HTR-8/SVneo (cell line): ENCODE data around the gene SAMD4B.
A peak's percentile ranks its signal among the peaks of the same experiment; 100 is the strongest.
"Not testable (repeated sequence)": the region's sequence is repeated elsewhere in the genome, so short reads cannot be mapped to it uniquely, and the experiment has no call there.

Source experiments
- DNase-seq: peaks from one replicate; pipeline ENCODE4 v3.0.0; 2011; ENCODE audit warnings: low spot score, mixed read lengths; ENCODE audit not compliant: insufficient read length
- FAIRE-seq: peaks from 2 replicates; lab custom pipeline; 2011; peaks lifted over from hg19 to GRCh38; lab: Jason Lieb, UNC

SAMD4B gene

DNA sequence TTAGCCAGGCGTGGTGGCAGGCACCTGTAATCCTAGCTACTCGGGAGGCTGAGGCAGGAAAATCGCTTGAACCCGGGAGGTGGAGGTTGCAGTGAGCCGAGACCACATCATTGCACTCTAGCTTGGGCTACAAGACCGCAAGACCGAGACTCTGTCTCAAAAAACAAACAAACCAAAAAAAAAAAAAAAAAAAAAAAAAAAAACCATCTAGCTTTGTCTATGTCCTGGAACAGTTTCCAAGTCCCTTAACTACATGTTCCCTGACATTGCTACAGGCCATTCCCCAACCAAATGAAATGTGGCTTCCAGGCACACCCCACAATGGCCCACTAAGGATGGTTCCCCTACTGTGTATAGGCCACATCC, 32.9 kb upstream of the SAMD4B start:
- not testable (repeated sequence) for DNase-seq, FAIRE-seq

DNA sequence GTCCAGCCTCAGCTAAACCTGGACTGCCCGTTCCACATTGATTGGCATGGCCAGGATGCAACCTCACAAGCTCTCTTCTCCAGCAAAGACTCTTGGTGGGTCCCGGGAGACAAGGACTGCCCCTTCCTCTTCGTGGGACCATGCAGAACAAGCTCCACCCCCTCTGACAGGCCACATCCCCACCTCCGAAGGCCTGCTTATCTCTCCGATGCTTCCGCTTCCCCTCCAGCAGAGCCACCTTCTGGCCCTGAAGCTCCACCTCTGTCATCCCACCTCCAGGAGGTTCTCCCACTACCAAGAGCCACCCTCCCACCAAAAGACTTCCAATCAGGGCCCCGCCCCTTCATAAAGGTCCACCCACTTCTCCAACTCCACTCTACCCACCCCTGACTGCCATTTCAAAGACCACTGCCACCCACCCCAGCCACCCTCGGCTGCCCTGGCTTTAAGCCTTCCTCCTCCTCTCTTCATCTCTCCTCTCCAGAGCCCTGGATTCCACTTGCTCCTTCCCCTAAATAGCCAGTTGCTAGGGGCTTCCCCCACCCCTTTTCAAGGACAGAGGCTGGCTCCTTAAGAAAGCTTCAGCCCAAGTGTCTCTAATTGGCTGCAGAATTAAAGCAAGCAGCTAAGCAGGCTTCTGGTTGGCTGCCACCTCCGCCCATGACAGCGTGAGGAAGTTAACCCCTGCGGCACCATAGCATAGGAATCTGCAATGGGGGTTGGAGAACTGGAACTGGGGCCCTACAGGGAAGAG, 31.5 kb upstream of the SAMD4B start:
- FAIRE-seq (no peak), DNase-seq (no peak)

DNA sequence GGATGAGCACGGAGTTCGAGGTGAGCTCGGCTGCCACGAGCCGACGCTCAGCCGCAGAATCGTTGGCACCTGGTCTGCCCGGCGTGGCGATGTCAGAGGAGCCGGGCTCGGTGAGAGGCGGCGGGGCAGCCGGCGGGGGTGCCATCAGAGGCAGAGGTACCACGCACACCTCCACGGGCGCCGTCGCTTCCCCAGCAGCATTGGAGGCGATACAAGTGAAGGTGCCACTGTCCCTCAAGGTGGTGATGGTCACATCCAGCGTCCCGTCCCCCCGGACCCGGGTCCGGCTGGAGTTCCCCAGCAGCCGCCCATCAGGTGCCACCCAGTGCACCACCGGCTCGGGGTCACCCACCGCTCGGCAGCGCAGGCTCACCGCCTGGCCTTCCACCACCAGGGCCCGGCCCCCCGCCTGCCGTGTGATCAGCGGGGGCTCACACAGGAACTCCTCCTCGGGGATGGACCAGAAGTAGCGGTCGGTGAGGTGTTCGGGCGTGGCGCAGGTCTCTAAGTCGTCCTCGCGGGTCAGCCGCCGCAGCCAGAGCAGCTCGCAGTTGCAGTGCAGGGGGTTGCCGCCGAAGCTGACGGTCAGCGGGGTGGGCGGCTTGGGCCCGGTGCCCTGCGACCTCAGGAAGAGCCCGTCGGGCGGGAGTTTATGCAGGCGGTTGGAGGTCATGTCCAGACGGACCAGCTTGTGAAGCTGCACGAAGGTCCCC, 28.0 kb upstream of the SAMD4B start:
- no peak for DNase-seq
- no peak for FAIRE-seq

GRCh38 chr19:39315933-39316332, 26.3 kb upstream of the SAMD4B start:
- DNase-seq = no peak
- FAIRE-seq = no peak

DNA sequence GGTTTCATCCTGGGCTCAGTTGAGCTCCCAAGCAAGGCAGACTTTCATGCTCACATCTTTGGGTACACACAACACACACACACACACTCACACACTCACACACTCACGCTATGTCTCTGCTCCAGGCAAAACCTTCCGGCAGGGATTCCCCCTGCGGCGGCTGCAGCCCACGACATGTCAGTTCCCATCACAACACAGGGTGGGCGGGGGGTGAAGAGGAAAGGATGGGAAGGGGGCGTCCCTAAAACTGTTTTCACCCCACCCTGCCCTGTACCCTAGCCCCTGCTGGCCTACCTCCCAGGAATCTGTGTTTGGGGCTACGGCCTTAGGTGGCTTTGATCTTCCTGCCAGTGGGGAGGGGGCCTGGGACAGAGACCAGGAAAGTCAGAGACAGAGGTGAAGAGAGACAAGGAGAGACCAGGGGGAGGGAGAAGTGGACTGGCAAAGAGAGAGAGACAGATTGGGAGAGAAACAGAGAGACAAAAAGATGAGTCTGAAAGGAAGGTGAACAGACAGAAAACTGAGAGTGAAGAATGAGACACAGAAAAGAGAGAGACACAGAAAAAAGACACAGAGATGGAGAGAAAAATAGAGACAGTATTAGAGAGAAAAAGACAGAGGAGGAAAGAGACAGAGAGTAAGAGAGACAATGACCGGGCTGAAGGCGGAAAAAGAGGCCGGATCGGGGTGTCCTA, 25.4 kb upstream of the SAMD4B start:
- FAIRE-seq = no peak
- no peak for DNase-seq

GRCh38 chr19:39317476-39317875, 24.7 kb upstream of the SAMD4B start:
- FAIRE-seq (no peak), DNase-seq (no peak)

DNA sequence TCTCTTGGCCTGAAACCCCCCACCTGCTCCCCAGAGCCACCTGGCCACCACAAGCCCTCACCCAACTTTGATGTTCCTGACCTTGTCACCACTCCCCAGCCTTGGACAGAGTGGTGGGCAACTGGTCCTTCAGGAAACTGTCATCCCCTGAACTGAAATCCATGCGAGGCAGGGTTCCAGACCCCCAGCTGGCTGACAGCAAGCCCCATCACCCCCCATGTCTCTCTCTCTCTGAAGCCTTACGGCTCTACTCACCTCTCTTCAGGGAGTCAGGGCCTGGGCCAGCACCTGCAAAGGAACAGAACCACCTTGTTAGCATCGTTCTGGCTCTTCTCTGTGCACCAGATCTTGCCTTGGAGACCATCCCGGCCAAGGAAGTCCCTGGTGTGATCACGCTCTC, 24.1 kb upstream of the SAMD4B start:
- DNase-seq (no peak), FAIRE-seq (no peak)

- no peak for DNase-seq
- no peak for FAIRE-seq
These were observed 23.5 kb upstream of the SAMD4B start for GRCh38 chr19:39318690-39319089.

GRCh38 chr19:39319098-39319891, 22.9 kb upstream of the SAMD4B start:
- DNase-seq (no peak), FAIRE-seq (peak; percentile 93)

- DNase-seq (no peak), FAIRE-seq (no peak)
These were observed 22.4 kb upstream of the SAMD4B start for GRCh38 chr19:39319892-39320248.

- FAIRE-seq (peak; percentile 31), DNase-seq (no peak)
These were observed 20.9 kb upstream of the SAMD4B start for GRCh38 chr19:39321117-39321831.

GRCh38 chr19:39321832-39322176, 20.4 kb upstream of the SAMD4B start:
- DNase-seq (no peak), FAIRE-seq (no peak)

GRCh38 chr19:39324242-39324842, 17.9 kb upstream of the SAMD4B start:
- no peak for FAIRE-seq

DNA sequence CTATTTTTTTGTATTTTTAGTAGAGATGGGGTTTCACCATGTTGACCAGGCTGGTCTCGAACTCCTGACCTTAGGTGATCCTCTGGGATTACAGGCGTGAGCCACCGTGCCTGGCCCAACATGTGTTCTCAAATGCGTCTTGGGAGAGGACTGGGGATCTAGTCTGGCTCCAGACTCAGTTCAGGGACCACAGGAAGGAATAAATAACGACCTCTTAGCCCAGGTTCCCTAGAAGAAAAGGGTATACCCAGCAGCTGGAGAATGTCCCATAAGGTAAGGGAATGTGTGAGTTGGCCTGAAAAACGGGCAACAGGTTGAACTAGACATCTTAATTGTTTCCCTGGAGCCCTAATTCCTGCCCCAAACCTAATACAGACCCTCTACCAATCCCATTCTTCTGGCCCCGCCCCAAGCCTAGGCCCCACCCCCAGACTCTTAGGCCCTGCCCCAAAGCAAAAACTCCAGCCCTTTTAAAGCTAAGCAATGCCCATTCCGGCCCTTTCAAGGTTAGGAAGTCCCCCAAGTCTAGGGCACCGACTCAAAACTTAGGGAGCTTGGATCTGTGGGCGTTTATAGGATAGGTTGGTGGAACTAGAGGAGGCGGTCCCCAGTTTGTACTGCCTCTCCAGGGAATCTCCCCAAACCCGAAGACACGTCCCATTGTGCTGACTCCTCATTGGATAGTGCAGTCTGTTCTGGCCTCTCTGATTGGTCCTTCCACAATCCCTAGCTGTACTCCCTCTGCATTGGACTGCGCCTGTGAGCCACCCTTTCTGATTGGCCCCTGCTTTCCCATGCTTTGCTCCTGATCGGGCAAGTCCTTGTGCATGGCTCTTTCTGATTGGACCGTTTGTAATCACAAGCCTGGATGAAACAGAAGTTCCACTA, 16.2 kb upstream of the SAMD4B start:
- no peak for DNase-seq
- FAIRE-seq = no peak

More at GRCh38 chr19:39324242-39324842, 17.9 kb upstream of the SAMD4B start:
- DNase-seq = no peak

DNA sequence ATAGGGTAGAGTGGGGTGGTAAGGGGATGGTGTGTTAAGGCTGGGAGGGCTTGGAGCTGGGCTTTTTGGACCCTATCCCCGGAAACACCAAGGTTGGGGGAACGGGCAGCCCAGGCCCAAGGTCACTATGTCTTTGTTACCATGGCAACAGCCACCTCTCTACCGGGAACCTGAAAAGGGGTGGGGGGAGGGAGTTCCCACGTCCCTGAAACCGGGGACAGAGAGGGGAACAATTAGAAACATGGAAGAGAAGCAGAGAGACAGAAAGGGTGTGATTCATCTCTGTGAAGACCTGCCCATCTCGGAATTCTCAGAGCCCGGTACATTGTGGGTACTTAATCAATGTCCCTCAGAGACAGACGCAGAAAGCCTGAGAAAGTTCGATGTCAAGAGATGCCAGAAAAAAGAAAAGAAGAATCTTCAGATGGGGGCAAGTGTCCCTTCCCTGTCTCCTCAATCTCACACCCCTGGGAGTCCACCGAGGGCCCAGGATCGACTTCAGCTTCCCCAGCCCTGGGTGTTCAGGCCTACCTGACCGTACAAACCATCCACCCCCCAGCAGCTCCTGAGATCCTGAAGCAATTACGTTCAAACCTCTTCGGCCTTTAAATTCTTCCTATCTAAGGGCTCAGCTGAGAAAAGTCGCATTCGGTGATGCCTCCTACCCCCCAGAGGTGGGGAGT, 14.7 kb upstream of the SAMD4B start:
- no peak for DNase-seq
- FAIRE-seq = no peak

GRCh38 chr19:39328046-39328705, 14.0 kb upstream of the SAMD4B start:
- peak; percentile 80 for DNase-seq
- peak; percentile 85 for FAIRE-seq

DNA sequence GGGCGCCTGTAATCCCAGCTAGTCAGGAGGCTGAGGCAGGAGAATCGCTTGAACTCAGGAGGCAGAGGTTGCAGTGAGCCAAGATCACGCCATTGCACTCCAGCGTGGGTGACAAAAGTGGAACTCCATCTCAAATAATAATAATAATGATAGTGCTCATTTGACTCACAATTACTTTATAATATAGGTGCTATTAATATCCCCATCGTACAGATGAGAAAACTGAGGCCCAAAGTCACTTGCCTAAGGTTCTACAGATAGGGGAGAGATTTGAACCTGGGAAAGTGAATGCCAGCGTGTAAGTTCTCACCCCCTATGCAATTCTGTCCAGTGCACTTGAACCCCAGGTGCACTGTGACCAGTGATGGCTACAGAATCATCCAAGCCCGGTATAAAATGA, 12.3 kb upstream of the SAMD4B start:
- no peak for FAIRE-seq
- no peak for DNase-seq

DNA sequence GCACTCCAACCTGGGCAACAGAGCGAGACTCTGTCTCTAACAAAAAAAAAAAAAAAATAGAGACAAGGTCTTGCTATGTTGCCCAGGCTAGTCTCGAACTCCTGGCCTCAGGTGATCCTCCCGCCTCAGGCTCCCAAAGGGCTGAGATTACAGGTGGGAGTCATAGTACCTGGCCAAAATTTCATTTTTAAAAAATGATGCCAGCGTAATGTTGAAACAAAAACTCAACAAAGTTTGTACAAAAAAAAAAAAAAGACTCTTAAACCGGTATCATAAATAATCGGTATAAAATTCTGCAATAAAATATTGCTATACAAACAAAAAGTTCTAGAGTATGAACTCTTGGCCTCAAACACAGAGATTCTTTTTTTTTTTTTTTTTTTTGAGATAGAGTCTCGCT, 9.9 kb upstream of the SAMD4B start:
- DNase-seq (no peak), FAIRE-seq (no peak)
